Mesothelial cell of epicardium (in vitro differentiated cells): ENCODE results near the gene SLC49A3. TPM values are rescaled to one million over a fixed set of nuclear protein-coding genes. Genes with fewer than 3 reads are reported as not detected.

ENCODE experiments used
- DNase-seq, 2 experiments: peaks; one replicate each; pipeline ENCODE4 v3.0.0; 2021; ENCODE audit warnings: low spot score in 2 of 2; ENCODE audit not compliant: unreplicated experiment in 2 of 2
- H3K27ac Mint-ChIP-seq: 2 replicates; pipeline ENCODE4 v1.8.0; 2021; ENCODE audit warnings: mixed read lengths
- H3K27me3 Mint-ChIP-seq: 2 replicates; pipeline ENCODE4 v1.8.0; 2021; ENCODE audit warnings: low read depth, mixed read lengths
- H3K36me3 Mint-ChIP-seq: 2 replicates; pipeline ENCODE4 v1.8.0; 2021; ENCODE audit warnings: mixed read lengths
- H3K4me1 Mint-ChIP-seq: 2 replicates; pipeline ENCODE4 v1.8.0; 2021; ENCODE audit warnings: mixed read lengths
- H3K4me3 Mint-ChIP-seq: 2 replicates; pipeline ENCODE4 v1.8.0; 2021; ENCODE audit warnings: mild to moderate bottlenecking, moderate library complexity, mixed read lengths
- H3K9me3 Mint-ChIP-seq: 2 replicates; pipeline ENCODE4 v1.8.0; 2021; ENCODE audit warnings: mixed read lengths
- total RNA-seq: library from RNA; stranded (reverse); gene quantifications from 3 replicates; pipeline ENCODE4 v1.2.1, GENCODE V29; 2021
- TF ChIP-seq, protein P1 (sequence below): fragments of 200-600 bp; sonication (generic); IDR thresholded peaks from one replicate; pipeline ENCODE4 v1.5.0; 2021; ENCODE audit warnings: antibody characterized with exemption; ENCODE audit not compliant: unreplicated experiment

SLC49A3 gene
- total RNA-seq, 1 donor from 2014 or later = 13.4 TPM

DNA sequence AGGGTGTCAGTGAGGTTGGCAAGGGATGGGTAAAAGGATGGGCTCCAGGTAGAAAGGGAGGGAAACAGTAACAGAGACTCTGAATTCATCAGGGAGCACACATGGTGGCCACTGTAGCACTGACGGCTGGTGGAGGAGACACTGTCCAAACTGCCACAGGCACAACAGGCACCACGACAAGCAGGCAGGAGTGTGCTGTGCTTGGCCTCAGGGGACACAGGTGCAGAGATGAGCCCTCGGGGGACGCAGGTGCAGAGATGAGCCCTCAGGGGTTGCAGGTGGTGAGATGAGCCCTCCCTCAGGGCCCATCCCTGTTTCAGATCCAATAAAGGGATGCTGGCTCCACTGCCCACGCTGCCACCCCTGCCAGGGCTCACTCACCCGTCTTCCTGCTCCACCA lies 56.0 kb downstream of the SLC49A3 start:
- H3K4me1 Mint-ChIP-seq = no peaks in the 10 kb centered on the region
- peaks cover 14% of the 10 kb centered on the region for H3K9me3 Mint-ChIP-seq
- no peaks in the 10 kb centered on the region for H3K36me3 Mint-ChIP-seq
- TF ChIP-seq, protein P1, sequence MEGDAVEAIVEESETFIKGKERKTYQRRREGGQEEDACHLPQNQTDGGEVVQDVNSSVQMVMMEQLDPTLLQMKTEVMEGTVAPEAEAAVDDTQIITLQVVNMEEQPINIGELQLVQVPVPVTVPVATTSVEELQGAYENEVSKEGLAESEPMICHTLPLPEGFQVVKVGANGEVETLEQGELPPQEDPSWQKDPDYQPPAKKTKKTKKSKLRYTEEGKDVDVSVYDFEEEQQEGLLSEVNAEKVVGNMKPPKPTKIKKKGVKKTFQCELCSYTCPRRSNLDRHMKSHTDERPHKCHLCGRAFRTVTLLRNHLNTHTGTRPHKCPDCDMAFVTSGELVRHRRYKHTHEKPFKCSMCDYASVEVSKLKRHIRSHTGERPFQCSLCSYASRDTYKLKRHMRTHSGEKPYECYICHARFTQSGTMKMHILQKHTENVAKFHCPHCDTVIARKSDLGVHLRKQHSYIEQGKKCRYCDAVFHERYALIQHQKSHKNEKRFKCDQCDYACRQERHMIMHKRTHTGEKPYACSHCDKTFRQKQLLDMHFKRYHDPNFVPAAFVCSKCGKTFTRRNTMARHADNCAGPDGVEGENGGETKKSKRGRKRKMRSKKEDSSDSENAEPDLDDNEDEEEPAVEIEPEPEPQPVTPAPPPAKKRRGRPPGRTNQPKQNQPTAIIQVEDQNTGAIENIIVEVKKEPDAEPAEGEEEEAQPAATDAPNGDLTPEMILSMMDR = no peak
- peaks cover 11% of the 10 kb centered on the region for H3K27me3 Mint-ChIP-seq
- no peak overlapping the region for H3K4me3 Mint-ChIP-seq
- no peak overlapping the region for H3K27ac Mint-ChIP-seq
- no peak for DNase-seq

DNA sequence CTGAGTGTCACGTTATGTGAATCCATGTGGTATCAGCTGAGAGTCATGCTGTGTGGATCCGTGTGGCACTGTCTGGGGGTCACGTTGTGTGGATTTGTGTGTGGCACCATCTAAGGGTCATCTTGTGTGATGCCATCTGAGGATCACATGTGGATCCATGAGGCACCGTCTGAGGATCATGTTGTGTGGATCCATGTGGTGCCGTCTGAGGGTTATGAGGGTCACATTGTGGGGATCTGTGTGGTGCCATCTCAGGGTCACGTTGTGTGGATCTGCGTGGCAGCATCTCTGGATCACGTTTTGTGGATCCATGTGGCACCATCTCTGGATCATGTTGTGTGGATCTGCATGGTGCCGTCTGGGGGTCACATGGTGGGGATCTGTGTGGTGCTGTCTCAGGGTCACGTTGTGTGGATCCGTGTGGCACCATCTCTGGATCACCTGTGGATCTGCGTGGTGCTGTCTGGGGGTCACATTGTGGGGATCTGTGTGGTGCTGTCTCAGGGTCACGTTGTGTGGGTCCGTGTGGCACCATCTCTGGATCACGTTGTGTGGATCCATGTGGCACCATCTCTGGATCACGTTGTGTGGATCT lies 56.7 kb downstream of the SLC49A3 start:
- DNase-seq = no peak
- Mint-ChIP-seq H3K27ac (no peak overlapping the region), H3K27me3 (peaks cover 7% of the 10 kb centered on the region), H3K4me1 (no peaks in the 10 kb centered on the region), H3K9me3 (peaks cover 14% of the 10 kb centered on the region), H3K36me3 (no peaks in the 10 kb centered on the region), H3K4me3 (no peak overlapping the region)
- TF ChIP-seq, protein P1 = no peak

Other genes with a start within 250 kb of the SLC49A3 start
- gene ZNF721, start 190.0 kb downstream of the SLC49A3 start, total RNA-seq = 55.9 to 56.9 TPM (median 56.0 TPM) in 3 replicates
- 89.7 to 95.7 TPM (median 91.0 TPM) in 3 replicates for gene PIGG, start 189.9 kb downstream of the SLC49A3 start, total RNA-seq
- gene TMEM271, start 112.9 kb downstream of the SLC49A3 start, total RNA-seq = 0.11 TPM in 1 of 3 replicates, not detected in the others
- gene PDE6B, start 63.6 kb downstream of the SLC49A3 start, total RNA-seq = 9.0 to 12.0 TPM (median 11.6 TPM) in 3 replicates
- gene ATP5ME, start 14.9 kb downstream of the SLC49A3 start, total RNA-seq = 194 to 212 TPM (median 197 TPM) in 3 replicates
- 25.0 to 32.1 TPM (median 32.0 TPM) in 3 replicates for gene MYL5, start 14.6 kb downstream of the SLC49A3 start, total RNA-seq
- gene PCGF3, start 16.7 kb upstream of the SLC49A3 start, total RNA-seq = 88.1 to 93.4 TPM (median 90.9 TPM) in 3 replicates
- gene CPLX1, start 137.0 kb upstream of the SLC49A3 start, total RNA-seq = 4.5 to 4.7 TPM (median 4.6 TPM) in 3 replicates
- gene GAK, start 243.2 kb upstream of the SLC49A3 start, total RNA-seq = 113 to 114 TPM (median 114 TPM) in 3 replicates
- 25.5 to 32.5 TPM (median 28.0 TPM) in 3 replicates for gene TMEM175, start 243.3 kb upstream of the SLC49A3 start, total RNA-seq